ENCODE measurements around the gene PSD2. TPM values are rescaled to one million over a fixed set of nuclear protein-coding genes. Genes with fewer than 3 reads are reported as not detected.

The PSD2 gene
- total RNA-seq, 4 donors from 2014 or later: 0.10 TPM; not detected in 3

DNA sequence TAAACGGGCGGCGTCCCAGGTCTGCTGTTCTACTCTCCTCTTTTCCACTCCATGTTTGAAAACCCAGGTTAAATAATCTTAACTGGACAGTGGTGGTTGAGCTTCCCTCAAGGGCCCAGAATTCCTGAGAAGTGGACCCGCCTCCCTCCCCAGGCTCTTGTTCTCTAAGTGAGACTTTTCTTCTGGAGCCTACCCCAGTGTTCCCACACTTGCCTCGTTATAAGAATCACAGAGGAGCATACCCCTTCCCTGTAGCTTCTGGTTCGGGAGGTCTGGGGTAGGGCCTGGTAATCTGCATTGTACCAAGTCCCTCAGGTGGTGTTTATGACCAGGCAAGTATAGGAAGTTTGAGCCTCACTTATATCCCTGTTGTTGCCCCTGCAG is 12.0 kb downstream of the PSD2 start:
- Histone ChIP-seq H3K9me3 (no peaks in the 10 kb centered on the region), H3K4me3 (no peak overlapping the region), H3K27ac (no peak overlapping the region), H3K36me3 (no peaks in the 10 kb centered on the region), H3K27me3 (no peaks in the 10 kb centered on the region), H3K4me1 (no peaks in the 10 kb centered on the region)
- intact Hi-C loops (cut with DNase I; ENCODE audit: low total_unique reads): no loop called here
- in situ Hi-C loops (cut with MboI; ENCODE audit: low sequenced_read_pairs in 4 of 4): no loop called here
- DNase-seq: no peak
- no peak for ATAC-seq
- TF ChIP-seq, protein P1, sequence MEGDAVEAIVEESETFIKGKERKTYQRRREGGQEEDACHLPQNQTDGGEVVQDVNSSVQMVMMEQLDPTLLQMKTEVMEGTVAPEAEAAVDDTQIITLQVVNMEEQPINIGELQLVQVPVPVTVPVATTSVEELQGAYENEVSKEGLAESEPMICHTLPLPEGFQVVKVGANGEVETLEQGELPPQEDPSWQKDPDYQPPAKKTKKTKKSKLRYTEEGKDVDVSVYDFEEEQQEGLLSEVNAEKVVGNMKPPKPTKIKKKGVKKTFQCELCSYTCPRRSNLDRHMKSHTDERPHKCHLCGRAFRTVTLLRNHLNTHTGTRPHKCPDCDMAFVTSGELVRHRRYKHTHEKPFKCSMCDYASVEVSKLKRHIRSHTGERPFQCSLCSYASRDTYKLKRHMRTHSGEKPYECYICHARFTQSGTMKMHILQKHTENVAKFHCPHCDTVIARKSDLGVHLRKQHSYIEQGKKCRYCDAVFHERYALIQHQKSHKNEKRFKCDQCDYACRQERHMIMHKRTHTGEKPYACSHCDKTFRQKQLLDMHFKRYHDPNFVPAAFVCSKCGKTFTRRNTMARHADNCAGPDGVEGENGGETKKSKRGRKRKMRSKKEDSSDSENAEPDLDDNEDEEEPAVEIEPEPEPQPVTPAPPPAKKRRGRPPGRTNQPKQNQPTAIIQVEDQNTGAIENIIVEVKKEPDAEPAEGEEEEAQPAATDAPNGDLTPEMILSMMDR (IDR thresholded peaks at IDR 0.05 in 4 of 5, conservative IDR thresholded peaks at IDR 0.05 in 1 of 5): no peak
- no peak for TF ChIP-seq POLR2A (IDR thresholded peaks at IDR 0.05)

- Histone ChIP-seq H3K4me3 (no peak overlapping the region), H3K27ac (no peak overlapping the region), H3K27me3 (no peaks in the 10 kb centered on the region), H3K9me3 (no peaks in the 10 kb centered on the region), H3K4me1 (no peaks in the 10 kb centered on the region), H3K36me3 (no peaks in the 10 kb centered on the region)
- ATAC-seq (no peak), DNase-seq (no peak)
- TF ChIP-seq, protein P1 (IDR thresholded peaks at IDR 0.05 in 4 of 5, conservative IDR thresholded peaks at IDR 0.05 in 1 of 5): no peak
- TF ChIP-seq POLR2A (IDR thresholded peaks at IDR 0.05): no peak
- in situ Hi-C loops (cut with MboI; ENCODE audit: low sequenced_read_pairs in 4 of 4): no loop called here
- intact Hi-C loops (cut with DNase I; ENCODE audit: low total_unique reads): no loop called here
Observed at GRCh38 chr5:139808481-139809330, 13.1 kb downstream of the PSD2 start.

DNA sequence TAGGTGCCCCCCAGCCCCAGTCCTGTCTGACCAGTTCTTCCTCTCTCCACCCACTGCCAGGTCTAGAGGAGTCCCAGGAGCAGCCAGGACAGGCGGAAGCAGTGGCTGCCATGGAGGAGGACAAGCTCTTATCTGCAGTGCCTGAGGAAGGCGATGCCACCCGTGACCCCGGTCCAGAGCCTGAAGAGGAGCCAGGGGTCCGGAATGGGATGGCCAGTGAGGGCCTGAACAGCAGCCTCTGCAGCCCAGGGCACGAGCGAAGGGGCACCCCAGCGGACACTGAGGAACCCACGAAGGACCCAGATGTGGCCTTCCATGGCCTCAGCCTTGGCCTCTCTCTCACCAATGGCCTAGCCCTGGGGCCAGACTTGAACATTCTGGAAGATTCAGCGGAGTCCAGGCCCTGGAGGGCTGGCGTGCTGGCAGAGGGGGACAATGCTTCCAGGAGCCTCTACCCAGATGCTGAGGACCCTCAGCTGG is 13.8 kb downstream of the PSD2 start:
- intact Hi-C loops (cut with DNase I; ENCODE audit: low total_unique reads) (no loop called here), in situ Hi-C loops (cut with MboI; ENCODE audit: low sequenced_read_pairs in 4 of 4) (no loop called here)
- DNase-seq: no peak

GRCh38 chr5:139810341-139811273 is 15.0 kb downstream of the PSD2 start:
- in situ Hi-C loops (cut with MboI; ENCODE audit: low sequenced_read_pairs in 4 of 4) (no loop called here), intact Hi-C loops (cut with DNase I; ENCODE audit: low total_unique reads) (no loop called here)
- Histone ChIP-seq H3K27me3 (no peaks in the 10 kb centered on the region), H3K4me1 (no peaks in the 10 kb centered on the region), H3K36me3 (no peaks in the 10 kb centered on the region), H3K4me3 (no peak overlapping the region), H3K27ac (no peak overlapping the region), H3K9me3 (no peaks in the 10 kb centered on the region)
- no peak for ATAC-seq
- DNase-seq: no peak
- TF ChIP-seq POLR2A (IDR thresholded peaks at IDR 0.05): no peak
- TF ChIP-seq, protein P1 (IDR thresholded peaks at IDR 0.05 in 4 of 5, conservative IDR thresholded peaks at IDR 0.05 in 1 of 5): no peak

More for the DNA sequence above, 13.8 kb downstream of the PSD2 start:
- H3K27me3 ChIP-seq: no peaks in the 10 kb centered on the region
- TF ChIP-seq, protein P1 (IDR thresholded peaks at IDR 0.05 in 4 of 5, conservative IDR thresholded peaks at IDR 0.05 in 1 of 5): no peak
- TF ChIP-seq POLR2A (IDR thresholded peaks at IDR 0.05): no peak
- ATAC-seq: no peak
- H3K9me3 ChIP-seq: no peaks in the 10 kb centered on the region
- no peak overlapping the region for H3K27ac ChIP-seq
- no peaks in the 10 kb centered on the region for H3K36me3 ChIP-seq
- no peaks in the 10 kb centered on the region for H3K4me1 ChIP-seq
- H3K4me3 ChIP-seq: no peak overlapping the region

All from gastrocnemius medialis (tissue), 4 donors.